Measurements from ENCODE around the gene APMAP. TPM values are rescaled to one million over a fixed set of nuclear protein-coding genes. Genes with fewer than 3 reads are reported as not detected.

APMAP gene
- total RNA-seq, 1 experiment from 2014 or later = 107 TPM

DNA sequence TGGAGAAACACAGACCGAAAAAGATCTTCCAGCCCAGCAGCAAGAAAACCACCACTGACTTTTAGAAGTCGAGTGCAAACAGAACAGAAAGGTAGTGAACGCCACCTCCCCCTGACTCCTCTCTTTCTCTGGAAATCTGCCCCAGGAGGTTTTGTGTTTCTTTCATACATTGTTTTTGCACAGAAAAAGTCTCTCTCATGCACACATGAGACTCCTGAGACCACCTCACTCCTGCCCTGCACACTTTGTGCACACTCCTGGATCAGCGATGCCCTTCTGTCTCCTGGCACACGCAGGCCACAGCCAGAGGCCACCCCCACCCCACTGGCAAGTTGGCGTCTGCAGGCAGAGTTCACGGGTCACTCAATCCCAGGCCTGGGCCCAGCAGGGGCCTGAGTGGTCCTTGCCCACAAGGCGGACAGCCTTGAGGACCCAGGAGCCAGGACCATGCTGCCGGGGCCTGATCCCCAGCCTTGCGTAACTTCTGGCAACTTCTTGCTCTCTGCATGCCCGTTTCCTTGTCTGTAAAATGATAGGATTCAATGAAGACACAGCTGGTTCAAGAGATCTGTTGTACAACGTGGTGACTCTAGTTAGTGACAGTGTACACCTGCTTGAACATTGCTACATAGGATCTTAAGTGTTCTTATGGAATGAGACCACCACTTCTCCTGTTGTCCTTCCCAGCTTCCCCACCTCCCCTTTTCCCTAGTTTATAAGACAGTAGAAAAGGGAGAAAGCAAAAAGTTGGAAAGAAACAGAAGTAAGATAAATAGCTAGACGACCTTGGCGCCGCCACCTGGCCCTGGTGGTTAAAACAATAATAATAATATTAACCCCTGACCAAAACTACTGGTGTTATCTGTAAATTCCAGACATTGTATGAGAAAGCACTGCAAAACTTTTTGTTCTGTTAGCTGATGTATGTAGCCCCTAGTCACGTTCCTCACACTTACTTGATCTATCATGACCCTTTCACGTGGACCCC, 73.7 kb downstream of the APMAP start:
- DNase-seq = peak in 1 of 2 experiments; percentile 26
- H3K4me3 ChIP-seq = no peak overlapping the region

DNA sequence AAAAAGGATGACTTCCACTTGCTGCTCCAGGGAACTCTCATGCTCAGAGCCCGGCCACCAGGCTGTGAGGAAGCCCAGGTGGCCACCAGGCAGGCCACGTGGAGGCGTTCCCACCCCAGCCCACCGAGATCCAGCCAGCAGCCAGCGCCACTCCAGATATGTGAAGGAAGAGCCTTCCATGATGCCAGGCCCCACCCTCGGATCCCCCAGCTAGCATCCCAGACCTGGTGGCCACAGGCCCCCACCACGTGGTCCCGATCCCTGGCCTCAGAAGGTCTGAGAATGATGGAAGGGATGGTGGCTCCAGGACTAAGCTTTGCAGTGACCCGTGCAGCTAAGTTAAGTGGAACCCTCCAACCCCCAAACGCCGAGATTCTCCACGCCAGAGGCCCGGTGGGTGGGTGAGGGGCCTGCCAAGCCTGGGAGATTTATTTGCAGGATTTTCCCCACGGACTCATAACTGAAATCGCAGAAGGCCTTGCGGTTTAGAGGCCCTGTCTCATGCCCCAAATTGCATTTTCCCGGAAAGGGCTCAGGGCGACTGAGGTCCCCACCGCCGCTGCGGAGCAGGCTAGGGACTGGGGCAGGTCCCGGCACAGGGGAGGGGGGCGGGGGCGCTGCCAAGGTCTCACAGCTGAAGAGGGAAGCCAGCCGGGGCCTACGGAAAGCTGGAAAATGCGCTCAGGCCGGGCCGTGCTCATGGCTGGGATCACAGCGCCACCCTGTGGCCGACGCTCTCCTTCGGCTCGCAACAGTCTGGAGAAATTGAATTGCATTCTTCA, 74.6 kb downstream of the APMAP start:
- Histone ChIP-seq H3K4me3 (no peak overlapping the region), H3K27ac (no peak overlapping the region), H3K36me3 (no peaks in the 10 kb centered on the region), H3K27me3 (no peaks in the 10 kb centered on the region; the same call in 1 of the 2 replicates), H3K9me3 (replicated peaks) (no peaks in the 10 kb centered on the region), H3K4me1 (peaks cover 12% of the 10 kb centered on the region)
- DNase-seq = peak; percentile 79 to 89

More for the DNA sequence above, 73.7 kb downstream of the APMAP start:
- Histone ChIP-seq H3K27ac (no peak overlapping the region), H3K4me1 (peaks cover 12% of the 10 kb centered on the region), H3K9me3 (replicated peaks) (peaks cover 1% of the 10 kb centered on the region; the same call in 1 of the 2 replicates), H3K27me3 (no peaks in the 10 kb centered on the region; the same call in 1 of the 2 replicates), H3K36me3 (no peaks in the 10 kb centered on the region)

DNA sequence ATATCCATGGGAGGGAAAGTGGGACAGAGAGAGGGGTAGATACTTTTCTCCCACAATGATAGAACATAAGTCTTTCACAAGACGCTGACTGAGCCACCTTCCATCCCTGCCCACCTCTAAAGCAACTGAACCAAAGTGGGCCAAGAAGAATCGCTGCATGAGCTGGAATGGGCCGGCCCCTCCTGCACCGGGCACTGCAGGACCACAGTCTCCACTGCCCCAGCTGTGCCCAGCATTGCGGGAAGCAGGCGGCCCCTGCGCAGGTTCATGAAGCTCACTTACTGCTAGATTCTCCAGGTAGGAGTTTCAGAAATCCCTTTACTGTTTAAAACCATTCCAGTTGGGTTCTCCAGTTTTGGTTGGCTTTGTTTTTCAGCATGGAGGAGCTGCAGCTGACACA, 75.5 kb downstream of the APMAP start:
- Histone ChIP-seq H3K4me1 (peaks cover 12% of the 10 kb centered on the region), H3K4me3 (no peak overlapping the region), H3K9me3 (replicated peaks) (no peaks in the 10 kb centered on the region), H3K27me3 (peaks cover 3% of the 10 kb centered on the region; the same call in 1 of the 2 replicates), H3K27ac (no peak overlapping the region), H3K36me3 (no peaks in the 10 kb centered on the region)
- DNase-seq = no peak

DNA sequence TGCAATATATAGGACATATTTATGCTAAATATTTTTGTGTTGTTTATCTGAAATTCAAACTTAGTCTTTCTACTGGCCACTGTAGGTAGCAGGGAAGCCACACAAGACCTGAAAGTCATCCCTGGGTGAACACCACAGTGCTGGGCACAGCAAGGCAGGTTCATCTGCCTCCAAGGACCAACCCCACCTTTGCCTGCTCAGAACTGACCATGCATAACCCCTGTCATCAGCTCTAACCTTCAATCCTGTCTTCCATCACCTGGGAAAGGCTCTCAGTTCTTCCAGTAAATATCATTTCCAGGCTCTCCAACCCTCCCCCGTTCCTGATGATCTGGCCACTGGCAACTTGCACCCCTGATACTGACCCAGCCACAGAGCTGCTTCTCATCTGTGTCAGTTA, 76.1 kb downstream of the APMAP start:
- Histone ChIP-seq H3K36me3 (no peaks in the 10 kb centered on the region), H3K27me3 (peaks cover 8% of the 10 kb centered on the region; the same call in 1 of the 2 replicates), H3K4me1 (peaks cover 12% of the 10 kb centered on the region), H3K9me3 (replicated peaks) (no peaks in the 10 kb centered on the region), H3K27ac (no peak overlapping the region), H3K4me3 (no peak overlapping the region)
- no peak for DNase-seq

DNA sequence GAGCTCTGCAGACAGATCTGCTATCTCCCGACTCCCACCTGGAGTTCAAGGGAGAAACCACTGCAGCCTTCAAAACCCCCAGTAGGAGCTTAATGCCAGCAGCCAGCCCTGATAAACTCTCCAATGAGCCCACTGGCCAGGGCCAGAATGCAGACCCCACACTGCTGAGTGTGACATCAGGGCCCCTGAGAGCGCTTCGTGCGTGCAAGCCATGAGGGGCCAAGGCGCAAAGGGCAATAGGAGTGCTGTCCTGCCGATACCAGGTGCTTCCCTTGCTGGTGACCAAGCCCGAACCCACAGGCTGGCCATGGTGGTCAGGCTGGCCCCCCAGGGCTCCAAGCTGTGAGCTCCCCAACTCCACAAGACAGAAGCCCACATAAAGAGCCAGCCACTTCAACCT, 76.7 kb downstream of the APMAP start:
- peaks cover 8% of the 10 kb centered on the region; the same call in 1 of the 2 replicates for H3K27me3 ChIP-seq
- H3K4me1 ChIP-seq = peaks cover 12% of the 10 kb centered on the region
- no peak for DNase-seq
- H3K36me3 ChIP-seq = no peaks in the 10 kb centered on the region
- H3K4me3 ChIP-seq = no peak overlapping the region
- no peaks in the 10 kb centered on the region for H3K9me3 ChIP-seq (replicated peaks)
- H3K27ac ChIP-seq = no peak overlapping the region

DNA sequence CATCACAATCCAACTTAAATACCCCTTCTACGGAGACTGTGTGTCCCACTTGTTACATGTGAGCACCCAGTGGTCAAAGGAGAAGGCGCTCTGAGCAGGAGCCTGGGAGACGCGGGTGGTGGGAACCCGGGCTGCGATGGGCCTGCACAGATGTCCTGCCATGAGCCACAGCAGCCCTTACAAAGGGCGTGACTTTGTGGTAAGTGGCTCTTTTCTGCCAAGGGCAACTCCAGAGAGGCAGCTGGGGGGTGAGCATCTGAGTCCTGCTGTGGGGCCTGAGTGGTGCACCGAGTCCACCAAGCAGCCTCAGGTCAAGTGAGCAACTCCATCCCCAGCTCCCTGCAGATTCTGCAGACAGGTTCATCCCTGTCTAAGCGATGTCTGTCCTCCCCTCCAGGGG, 77.1 kb downstream of the APMAP start:
- no peak for DNase-seq
- Histone ChIP-seq H3K9me3 (replicated peaks) (no peaks in the 10 kb centered on the region), H3K27me3 (peaks cover 8% of the 10 kb centered on the region; the same call in 1 of the 2 replicates), H3K36me3 (no peaks in the 10 kb centered on the region), H3K27ac (no peak overlapping the region), H3K4me3 (no peak overlapping the region), H3K4me1 (peaks cover 10% of the 10 kb centered on the region)

DNA sequence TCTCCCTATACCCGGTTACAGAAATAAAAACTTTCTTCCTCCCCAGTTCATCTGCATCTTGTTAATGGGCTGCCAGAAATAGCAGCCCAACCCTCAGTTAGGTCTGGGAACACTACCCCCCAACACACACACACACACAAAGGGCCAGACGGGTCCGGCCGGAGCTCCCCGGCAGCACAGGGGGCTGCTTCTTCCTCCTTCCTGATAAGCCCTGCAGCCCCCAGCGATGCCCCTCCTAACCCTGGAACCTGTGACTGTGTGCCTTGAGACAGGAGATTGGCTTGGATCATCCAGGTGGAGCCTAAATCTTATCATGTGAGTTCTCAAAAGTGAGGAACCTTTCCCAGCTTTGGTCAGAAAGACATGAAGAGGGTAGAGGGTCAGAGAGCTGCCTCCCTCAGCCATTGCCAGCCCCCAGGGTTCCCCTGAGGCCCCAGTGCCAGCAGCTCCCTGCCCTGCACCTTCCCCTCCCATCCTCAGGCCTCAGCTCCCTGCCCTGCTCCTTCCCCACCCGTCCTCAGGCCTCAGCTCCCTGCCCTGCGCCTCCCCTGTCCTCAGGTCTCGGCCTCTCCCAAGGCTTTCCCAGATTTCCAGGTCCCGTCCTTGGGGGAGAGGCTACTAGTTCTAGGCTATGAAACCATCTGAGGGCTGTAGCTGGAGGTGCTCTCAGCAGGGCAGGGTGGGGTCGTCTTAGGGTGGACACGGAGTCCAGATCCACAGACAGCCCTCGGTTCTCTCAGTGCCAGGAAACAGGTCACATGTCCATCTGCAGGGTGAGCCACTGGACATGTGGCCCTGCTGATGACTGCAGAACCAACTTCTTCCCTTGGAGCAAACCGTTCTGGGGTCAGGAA, 77.9 kb downstream of the APMAP start:
- no peak overlapping the region for H3K4me3 ChIP-seq
- no peaks in the 10 kb centered on the region for H3K9me3 ChIP-seq (replicated peaks)
- H3K4me1 ChIP-seq = peaks cover 8% of the 10 kb centered on the region
- peaks cover 8% of the 10 kb centered on the region; the same call in 1 of the 2 replicates for H3K27me3 ChIP-seq
- H3K27ac ChIP-seq = no peak overlapping the region
- no peaks in the 10 kb centered on the region for H3K36me3 ChIP-seq
- DNase-seq = no peak

DNA sequence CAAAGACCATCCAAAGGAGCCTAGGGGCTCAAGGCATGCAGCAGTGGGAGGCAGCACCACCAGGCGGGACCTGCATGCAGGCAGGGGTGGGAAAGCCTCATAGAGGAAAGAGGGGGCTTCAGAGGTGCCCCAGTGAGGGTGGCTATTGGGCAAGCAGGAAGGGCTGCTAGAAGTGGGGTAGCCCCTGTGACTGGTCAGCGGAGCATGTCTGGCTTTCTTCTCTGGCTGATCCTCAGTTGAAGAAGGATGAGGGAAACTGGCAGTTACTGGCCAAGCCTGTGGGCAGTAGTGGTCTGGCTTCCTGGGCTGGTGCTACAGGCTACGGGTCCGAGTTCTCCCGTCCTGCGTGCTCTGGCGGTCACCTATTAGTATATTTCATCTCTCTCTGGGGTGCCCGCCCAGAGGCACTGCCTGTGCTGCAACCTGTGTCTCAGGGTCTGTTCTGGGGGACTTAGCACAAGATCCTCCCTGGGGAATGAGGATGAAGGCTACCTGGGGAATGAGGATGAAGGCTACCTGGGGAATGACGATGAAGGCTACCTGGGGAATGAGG, 79.4 kb downstream of the APMAP start:
- Histone ChIP-seq H3K27me3 (peaks cover 8% of the 10 kb centered on the region; the same call in 1 of the 2 replicates), H3K4me1 (no peaks in the 10 kb centered on the region), H3K27ac (no peak overlapping the region), H3K9me3 (replicated peaks) (no peaks in the 10 kb centered on the region), H3K36me3 (no peaks in the 10 kb centered on the region), H3K4me3 (no peak overlapping the region)
- no peak for DNase-seq

Other genes with a start within 250 kb of the APMAP start
- not detected in 2 replicates for gene CST7, start 43.5 kb downstream of the APMAP start, total RNA-seq (2014; rRNA removed; shearing (Covaris generic))
- gene ACSS1, start 65.4 kb upstream of the APMAP start, total RNA-seq (2014; rRNA removed; shearing (Covaris generic)) = 11.5 and 13.0 TPM in 2 replicates
- gene VSX1, start 89.4 kb upstream of the APMAP start, total RNA-seq (2014; rRNA removed; shearing (Covaris generic)) = 0.06 and 0.10 TPM in 2 replicates
- 53.5 and 53.6 TPM in 2 replicates for gene ENTPD6, start 203.0 kb upstream of the APMAP start, total RNA-seq (2014; rRNA removed; shearing (Covaris generic))

Data from SJCRH30 (cell line).